Measurements from ENCODE around the gene PHRF1.

DNA sequence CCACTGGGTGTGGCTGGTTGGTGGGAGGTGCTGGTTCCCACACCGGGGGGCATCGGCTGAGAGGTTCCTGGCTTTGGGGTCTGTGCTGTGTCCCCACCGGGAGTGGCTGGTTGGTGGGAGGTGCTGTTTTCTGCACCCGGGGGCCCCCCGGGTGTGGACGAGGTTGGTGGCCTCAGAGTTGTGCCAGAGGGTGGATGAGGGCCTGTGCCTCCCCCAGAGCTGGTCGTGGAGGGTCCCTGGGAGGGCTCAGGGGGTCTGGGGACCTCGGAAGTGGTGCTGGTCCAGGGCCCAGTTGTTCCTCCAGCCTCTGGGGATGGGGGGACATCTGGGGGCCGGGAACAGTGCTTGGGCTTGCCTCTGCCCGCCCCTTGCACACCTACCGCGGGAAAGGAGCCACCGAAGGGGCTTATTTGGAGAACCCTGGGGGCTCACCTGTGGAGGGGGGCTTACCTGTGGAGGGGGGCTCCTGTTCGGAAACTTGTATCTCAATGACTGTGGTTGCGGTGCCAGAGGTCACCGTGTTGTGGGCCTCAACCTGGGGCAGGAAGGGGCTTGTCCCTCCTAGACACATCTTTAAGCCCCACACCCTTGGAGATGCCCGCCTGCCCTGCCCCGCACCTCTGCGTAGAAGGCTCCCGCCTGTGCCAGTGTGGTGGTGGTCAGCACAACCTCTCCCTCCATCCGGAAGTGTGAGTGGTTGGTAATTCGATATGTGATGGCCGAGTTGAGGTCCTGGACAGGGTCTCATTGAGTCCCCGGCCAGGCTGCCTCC is 42.8 kb downstream of the PHRF1 start:
- no peak for TF ChIP-seq CTBP1 (IDR thresholded peaks at IDR 0.05; ENCODE audit: borderline replicate concordance)
- TF ChIP-seq ZFP1 (CRISPR knock-in tag; IDR thresholded peaks at IDR 0.05) = no peak
- no peak for TF ChIP-seq ZNF121 (CRISPR knock-in tag; conservative IDR thresholded peaks at IDR 0.05)
- TF ChIP-seq, protein P1, sequence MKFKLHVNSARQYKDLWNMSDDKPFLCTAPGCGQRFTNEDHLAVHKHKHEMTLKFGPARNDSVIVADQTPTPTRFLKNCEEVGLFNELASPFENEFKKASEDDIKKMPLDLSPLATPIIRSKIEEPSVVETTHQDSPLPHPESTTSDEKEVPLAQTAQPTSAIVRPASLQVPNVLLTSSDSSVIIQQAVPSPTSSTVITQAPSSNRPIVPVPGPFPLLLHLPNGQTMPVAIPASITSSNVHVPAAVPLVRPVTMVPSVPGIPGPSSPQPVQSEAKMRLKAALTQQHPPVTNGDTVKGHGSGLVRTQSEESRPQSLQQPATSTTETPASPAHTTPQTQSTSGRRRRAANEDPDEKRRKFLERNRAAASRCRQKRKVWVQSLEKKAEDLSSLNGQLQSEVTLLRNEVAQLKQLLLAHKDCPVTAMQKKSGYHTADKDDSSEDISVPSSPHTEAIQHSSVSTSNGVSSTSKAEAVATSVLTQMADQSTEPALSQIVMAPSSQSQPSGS (CRISPR knock-in tag; IDR thresholded peaks at IDR 0.05) = no peak
- TF ChIP-seq, protein P2, sequence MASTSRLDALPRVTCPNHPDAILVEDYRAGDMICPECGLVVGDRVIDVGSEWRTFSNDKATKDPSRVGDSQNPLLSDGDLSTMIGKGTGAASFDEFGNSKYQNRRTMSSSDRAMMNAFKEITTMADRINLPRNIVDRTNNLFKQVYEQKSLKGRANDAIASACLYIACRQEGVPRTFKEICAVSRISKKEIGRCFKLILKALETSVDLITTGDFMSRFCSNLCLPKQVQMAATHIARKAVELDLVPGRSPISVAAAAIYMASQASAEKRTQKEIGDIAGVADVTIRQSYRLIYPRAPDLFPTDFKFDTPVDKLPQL (IDR thresholded peaks at IDR 0.05; ENCODE audit: extremely low read depth, insufficient read length) = no peak
- TF ChIP-seq CHD4 (IDR thresholded peaks at IDR 0.05; ENCODE audit: insufficient read depth, insufficient replicate concordance, low read depth, low read length, poor library complexity, severe bottlenecking) = no peak

Measured in K562 (cell line).